Measurements from ENCODE around the gene KAZALD1.

- TF ChIP-seq CTCF (IDR thresholded peaks at IDR 0.05; ENCODE audit: low read length): no peak
- no peak for TF ChIP-seq EZH2 (IDR thresholded peaks at IDR 0.05; ENCODE audit: borderline replicate concordance, low read length)
These were observed 52.9 kb downstream of the KAZALD1 start for GRCh38 chr10:101114646-101115045.

Measured in OCI-LY1 (cell line).